Panc1 (cell line): ENCODE measurements around the gene IER5L. TPM values are rescaled to one million over a fixed set of nuclear protein-coding genes. Genes with fewer than 3 reads are reported as not detected.

Experiments
- ATAC-seq: fragments of 200-7000 bp; cut with Tn5 transposase; 2 replicates; pipeline ENCODE4 v1.9.1; 2020; ENCODE audit warnings: mild to moderate bottlenecking, moderate library complexity
- BruUV-seq: library from RNA; stranded (reverse); fragments of 400-500 nt; replicated peaks from 2 replicates; lab custom pipeline; 2021; lab: Mats Ljungman, UMichigan
- CTCF ChIA-PET: fragments of 300-600 bp; sonication (Branson Sonifier 250); formaldehyde crosslinking; loops from one replicate; lab custom pipeline; 2022; ENCODE audit warnings: antibody characterized with exemption; lab: Charles Lee
- POLR2A ChIA-PET: fragments of 300-600 bp; sonication (Branson Sonifier 250); formaldehyde crosslinking; loops from one replicate; lab custom pipeline; 2022; ENCODE audit warnings: antibody characterized with exemption; lab: Charles Lee
- DNase-seq: peaks from one replicate; pipeline ENCODE4 v3.0.0-alpha.2; 2010; ENCODE audit warnings: low read depth, low spot score
- H3K27ac ChIP-seq: 2 replicates; pipeline ENCODE4 v1.5.1; 2011; ENCODE audit warnings: mild to moderate bottlenecking, low read length, inconsistent platforms
- H3K27me3 ChIP-seq: fragments of 200-500 bp; sonication (Bioruptor generic); 2 replicates; pipeline ENCODE4 v1.6.0; 2014; ENCODE audit warnings: low read length, inconsistent platforms; ENCODE audit not compliant: control insufficient read depth, insufficient read depth
- H3K36me3 ChIP-seq: fragments of 200-500 bp; sonication (Bioruptor generic); 2 replicates; pipeline ENCODE4 v1.5.1; 2014; ENCODE audit warnings: inconsistent platforms, mild to moderate bottlenecking, low read length, moderate library complexity; ENCODE audit not compliant: control insufficient read depth, insufficient read depth
- H3K4me1 ChIP-seq: 2 replicates; pipeline ENCODE4 v1.5.1; 2011; ENCODE audit warnings: inconsistent platforms, mild to moderate bottlenecking, low read length, moderate library complexity; ENCODE audit not compliant: control insufficient read depth, insufficient read depth
- H3K4me3 ChIP-seq, 2 experiments: 2 replicates each; pipeline ENCODE4 v1.5.1; 2011 to 2012; ENCODE audit warnings: low read depth in 2 of 2, low read length in 2 of 2, mild to moderate bottlenecking in 2 of 2, inconsistent platforms in 1 of 2, moderate library complexity in 1 of 2
- H3K9me3 ChIP-seq: fragments of 200-500 bp; sonication (Bioruptor generic); 2 replicates; pipeline ENCODE4 v1.5.1; 2014; ENCODE audit warnings: low read depth, mild to moderate bottlenecking, inconsistent platforms, low read length, moderate library complexity; ENCODE audit not compliant: control insufficient read depth, insufficient read depth
- CTCF ChIP-seq: fragments of 450-650 bp; IDR thresholded peaks from 2 replicates; pipeline ENCODE4 v1.5.1; 2017; ENCODE audit warnings: mild to moderate bottlenecking
- POLR2AphosphoS5 ChIP-seq: IDR thresholded peaks from 2 replicates; pipeline ENCODE4 v1.6.1; 2012; ENCODE audit warnings: mild to moderate bottlenecking, low read depth, low read length, moderate library complexity
- SIN3A ChIP-seq: IDR thresholded peaks from 2 replicates; pipeline ENCODE4 v1.6.1; 2012; ENCODE audit warnings: low read depth, mild to moderate bottlenecking, low read length, moderate library complexity, borderline replicate concordance; ENCODE audit not compliant: insufficient read depth
- TCF7L2 ChIP-seq: IDR thresholded peaks from 2 replicates; pipeline ENCODE4 v1.6.1; 2011; ENCODE audit warnings: mild to moderate bottlenecking, low read depth, low read length, inconsistent platforms
- in situ Hi-C: cut with HindIII; loops from 2 replicates; pipeline ENCODE4 v1.10.0; 2016; ENCODE audit warnings: low sequenced_read_pairs, low pct_unique_long_range_greater_than_20kb
- intact Hi-C: fragments of 100-400 bp; cut with micrococcal nuclease; formaldehyde crosslinking; loops from one replicate; pipeline ENCODE4 v1.10.0; 2022; ENCODE audit not compliant: unreplicated experiment
- total RNA-seq: library from RNA; stranded (reverse); gene quantifications from one replicate; pipeline ENCODE4 v1.2.1, GENCODE V29; 2021; ENCODE audit not compliant: unreplicated experiment
- TF ChIP-seq, protein P1 (sequence below), 2 experiments: IDR thresholded peaks; 2 replicates each; pipeline ENCODE4 v1.6.1; 2011 to 2012; ENCODE audit warnings: low read depth in 2 of 2, control low read depth in 1 of 2, low read length in 1 of 2, mild to moderate bottlenecking in 1 of 2, moderate library complexity in 1 of 2; ENCODE audit not compliant: insufficient read depth in 1 of 2

IER5L gene
- total RNA-seq, 1 experiment from 2014 or later = 44.6 TPM

- TF ChIP-seq CTCF (no peak), SIN3A (no peak), TCF7L2 (no peak), POLR2AphosphoS5 (no peak)
- TF ChIP-seq, protein P1, sequence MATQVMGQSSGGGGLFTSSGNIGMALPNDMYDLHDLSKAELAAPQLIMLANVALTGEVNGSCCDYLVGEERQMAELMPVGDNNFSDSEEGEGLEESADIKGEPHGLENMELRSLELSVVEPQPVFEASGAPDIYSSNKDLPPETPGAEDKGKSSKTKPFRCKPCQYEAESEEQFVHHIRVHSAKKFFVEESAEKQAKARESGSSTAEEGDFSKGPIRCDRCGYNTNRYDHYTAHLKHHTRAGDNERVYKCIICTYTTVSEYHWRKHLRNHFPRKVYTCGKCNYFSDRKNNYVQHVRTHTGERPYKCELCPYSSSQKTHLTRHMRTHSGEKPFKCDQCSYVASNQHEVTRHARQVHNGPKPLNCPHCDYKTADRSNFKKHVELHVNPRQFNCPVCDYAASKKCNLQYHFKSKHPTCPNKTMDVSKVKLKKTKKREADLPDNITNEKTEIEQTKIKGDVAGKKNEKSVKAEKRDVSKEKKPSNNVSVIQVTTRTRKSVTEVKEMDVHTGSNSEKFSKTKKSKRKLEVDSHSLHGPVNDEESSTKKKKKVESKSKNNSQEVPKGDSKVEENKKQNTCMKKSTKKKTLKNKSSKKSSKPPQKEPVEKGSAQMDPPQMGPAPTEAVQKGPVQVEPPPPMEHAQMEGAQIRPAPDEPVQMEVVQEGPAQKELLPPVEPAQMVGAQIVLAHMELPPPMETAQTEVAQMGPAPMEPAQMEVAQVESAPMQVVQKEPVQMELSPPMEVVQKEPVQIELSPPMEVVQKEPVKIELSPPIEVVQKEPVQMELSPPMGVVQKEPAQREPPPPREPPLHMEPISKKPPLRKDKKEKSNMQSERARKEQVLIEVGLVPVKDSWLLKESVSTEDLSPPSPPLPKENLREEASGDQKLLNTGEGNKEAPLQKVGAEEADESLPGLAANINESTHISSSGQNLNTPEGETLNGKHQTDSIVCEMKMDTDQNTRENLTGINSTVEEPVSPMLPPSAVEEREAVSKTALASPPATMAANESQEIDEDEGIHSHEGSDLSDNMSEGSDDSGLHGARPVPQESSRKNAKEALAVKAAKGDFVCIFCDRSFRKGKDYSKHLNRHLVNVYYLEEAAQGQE (IDR thresholded peaks at IDR 0.05; ENCODE audit: insufficient read depth in 1 of 2, low read depth in 2 of 2, low read length in 1 of 2) = no peak
- Histone ChIP-seq H3K27ac (no peak overlapping the region), H3K27me3 (no peaks in the 10 kb centered on the region), H3K4me3 (no peak overlapping the region), H3K36me3 (no peaks in the 10 kb centered on the region), H3K9me3 (no peaks in the 10 kb centered on the region), H3K4me1 (no peaks in the 10 kb centered on the region; the same call in 1 of the 2 replicates)
- in situ Hi-C loops = no loop called here
- BruUV-seq = no TSS peak
- no peak for ATAC-seq
- CTCF ChIA-PET = no interaction called here
- intact Hi-C loops = no loop called here
- POLR2A ChIA-PET = interaction anchor here (0.6 kb wide), 1 partner anchor 312 kb away, joined by 3 read pairs; no protein-coding TSS in a partner anchor
- no peak for DNase-seq
Observed at GRCh38 chr9:129161534-129161837, 16.6 kb downstream of the IER5L start.

GRCh38 chr9:129160712-129161533 lies 17.1 kb downstream of the IER5L start:
- CTCF ChIA-PET = interaction anchor here (0.6 kb wide), 1 partner anchor 17 kb away, joined by 5 read pairs; no protein-coding TSS in a partner anchor

More at GRCh38 chr9:129160712-129161533, 17.1 kb downstream of the IER5L start:
- Histone ChIP-seq H3K36me3 (no peaks in the 10 kb centered on the region), H3K4me3 (no peak overlapping the region), H3K27me3 (no peaks in the 10 kb centered on the region), H3K9me3 (no peaks in the 10 kb centered on the region), H3K27ac (no peak overlapping the region), H3K4me1 (no peaks in the 10 kb centered on the region)
- intact Hi-C loops = no loop called here
- POLR2A ChIA-PET = interaction anchor here (0.6 kb wide), 1 partner anchor 313 kb away, joined by 3 read pairs; no protein-coding TSS in a partner anchor
- DNase-seq (no peak), ATAC-seq (no peak)
- TF ChIP-seq, protein P1 (IDR thresholded peaks at IDR 0.05; ENCODE audit: insufficient read depth in 1 of 2, low read depth in 2 of 2, low read length in 1 of 2) = no peak
- TF ChIP-seq POLR2AphosphoS5 = no peak
- TF ChIP-seq CTCF = no peak
- TF ChIP-seq TCF7L2 = no peak
- TF ChIP-seq SIN3A = no peak
- BruUV-seq = no TSS peak
- in situ Hi-C loops = no loop called here
